Activated naive CD4-positive, alpha-beta T cell treated with anti-CD3 and anti-CD28 coated beads, Interleukin-2, amount 50 U/mL, for 24 hours (primary cell): ENCODE measurements around the gene RAB31.

Experiments
- H3K27ac Mint-ChIP-seq: one replicate; pipeline ENCODE4 v1.8.0; 2021; ENCODE audit warnings: mild to moderate bottlenecking, mixed read lengths
- H3K27me3 Mint-ChIP-seq: one replicate; pipeline ENCODE4 v1.8.0; 2021; ENCODE audit warnings: mixed read lengths
- H3K36me3 Mint-ChIP-seq: one replicate; pipeline ENCODE4 v1.8.0; 2021; ENCODE audit warnings: mixed read lengths
- H3K4me1 Mint-ChIP-seq: one replicate; pipeline ENCODE4 v1.8.0; 2021; ENCODE audit warnings: mixed read lengths
- H3K4me3 Mint-ChIP-seq: one replicate; pipeline ENCODE4 v1.8.0; 2021; ENCODE audit warnings: mild to moderate bottlenecking, mixed read lengths
- H3K9me3 Mint-ChIP-seq: one replicate; pipeline ENCODE4 v1.8.0; 2021; ENCODE audit warnings: mixed read lengths

The RAB31 gene

GRCh38 chr18:9791991-9792390 is 83.9 kb downstream of the RAB31 start:
- Mint-ChIP-seq H3K27me3 (peaks cover 12% of the 10 kb centered on the region), H3K27ac (no peak overlapping the region), H3K36me3 (no peaks in the 10 kb centered on the region), H3K4me1 (no peaks in the 10 kb centered on the region), H3K4me3 (no peak overlapping the region), H3K9me3 (no peaks in the 10 kb centered on the region)

GRCh38 chr18:9792565-9793245 is 84.6 kb downstream of the RAB31 start:
- no peaks in the 10 kb centered on the region for H3K4me1 Mint-ChIP-seq
- no peaks in the 10 kb centered on the region for H3K36me3 Mint-ChIP-seq
- H3K27ac Mint-ChIP-seq, result no peak overlapping the region
- H3K4me3 Mint-ChIP-seq, result no peak overlapping the region
- no peaks in the 10 kb centered on the region for H3K9me3 Mint-ChIP-seq
- peaks cover 12% of the 10 kb centered on the region for H3K27me3 Mint-ChIP-seq

GRCh38 chr18:9796011-9796410 is 87.9 kb downstream of the RAB31 start:
- Mint-ChIP-seq H3K36me3 (no peaks in the 10 kb centered on the region), H3K4me1 (no peaks in the 10 kb centered on the region), H3K9me3 (no peaks in the 10 kb centered on the region)

GRCh38 chr18:9796935-9797549 is 88.9 kb downstream of the RAB31 start:
- no peaks in the 10 kb centered on the region for H3K4me1 Mint-ChIP-seq
- H3K27me3 Mint-ChIP-seq, result peaks cover 5% of the 10 kb centered on the region
- no peak overlapping the region for H3K27ac Mint-ChIP-seq
- H3K9me3 Mint-ChIP-seq, result no peaks in the 10 kb centered on the region
- no peaks in the 10 kb centered on the region for H3K36me3 Mint-ChIP-seq
- H3K4me3 Mint-ChIP-seq, result no peak overlapping the region

More at GRCh38 chr18:9796011-9796410, 87.9 kb downstream of the RAB31 start:
- Mint-ChIP-seq H3K27me3 (peaks cover 7% of the 10 kb centered on the region), H3K4me3 (no peak overlapping the region), H3K27ac (no peak overlapping the region)

GRCh38 chr18:9802175-9803062 is 94.3 kb downstream of the RAB31 start:
- Mint-ChIP-seq H3K27me3 (peaks cover 2% of the 10 kb centered on the region), H3K4me1 (no peaks in the 10 kb centered on the region), H3K36me3 (no peaks in the 10 kb centered on the region), H3K9me3 (no peaks in the 10 kb centered on the region), H3K27ac (no peak overlapping the region), H3K4me3 (no peak overlapping the region)

- no peaks in the 10 kb centered on the region for H3K9me3 Mint-ChIP-seq
- H3K27ac Mint-ChIP-seq, result no peak overlapping the region
- H3K4me1 Mint-ChIP-seq, result no peaks in the 10 kb centered on the region
- H3K36me3 Mint-ChIP-seq, result no peaks in the 10 kb centered on the region
- no peak overlapping the region for H3K4me3 Mint-ChIP-seq
- peaks cover 2% of the 10 kb centered on the region for H3K27me3 Mint-ChIP-seq
Measured at GRCh38 chr18:9803063-9803697, 95.1 kb downstream of the RAB31 start.

GRCh38 chr18:9803698-9804516 is 95.8 kb downstream of the RAB31 start:
- Mint-ChIP-seq H3K4me3 (no peak overlapping the region), H3K27me3 (peaks cover 2% of the 10 kb centered on the region), H3K4me1 (no peaks in the 10 kb centered on the region), H3K36me3 (no peaks in the 10 kb centered on the region), H3K27ac (no peak overlapping the region), H3K9me3 (no peaks in the 10 kb centered on the region)

GRCh38 chr18:9804517-9805104 is 96.5 kb downstream of the RAB31 start:
- no peaks in the 10 kb centered on the region for H3K9me3 Mint-ChIP-seq
- no peak overlapping the region for H3K4me3 Mint-ChIP-seq
- no peak overlapping the region for H3K27ac Mint-ChIP-seq
- no peaks in the 10 kb centered on the region for H3K36me3 Mint-ChIP-seq
- peaks cover 2% of the 10 kb centered on the region for H3K27me3 Mint-ChIP-seq
- H3K4me1 Mint-ChIP-seq, result no peaks in the 10 kb centered on the region

GRCh38 chr18:9806905-9807304 is 98.8 kb downstream of the RAB31 start:
- Mint-ChIP-seq H3K9me3 (no peaks in the 10 kb centered on the region), H3K27ac (no peak overlapping the region), H3K4me1 (no peaks in the 10 kb centered on the region), H3K27me3 (peaks cover 2% of the 10 kb centered on the region), H3K36me3 (no peaks in the 10 kb centered on the region), H3K4me3 (no peak overlapping the region)

- Mint-ChIP-seq H3K27me3 (peaks cover 6% of the 10 kb centered on the region), H3K4me3 (no peak overlapping the region), H3K27ac (no peak overlapping the region), H3K36me3 (no peaks in the 10 kb centered on the region), H3K9me3 (no peaks in the 10 kb centered on the region), H3K4me1 (no peaks in the 10 kb centered on the region)
Measured at GRCh38 chr18:9808295-9809241, 100.5 kb downstream of the RAB31 start.

GRCh38 chr18:9809697-9810096 is 101.6 kb downstream of the RAB31 start:
- peaks cover 6% of the 10 kb centered on the region for H3K27me3 Mint-ChIP-seq
- no peak overlapping the region for H3K4me3 Mint-ChIP-seq
- H3K9me3 Mint-ChIP-seq, result no peaks in the 10 kb centered on the region
- no peaks in the 10 kb centered on the region for H3K4me1 Mint-ChIP-seq
- no peaks in the 10 kb centered on the region for H3K36me3 Mint-ChIP-seq
- no peak overlapping the region for H3K27ac Mint-ChIP-seq

- Mint-ChIP-seq H3K27me3 (peaks cover 6% of the 10 kb centered on the region), H3K9me3 (no peaks in the 10 kb centered on the region), H3K4me1 (no peaks in the 10 kb centered on the region), H3K4me3 (no peak overlapping the region), H3K27ac (no peak overlapping the region), H3K36me3 (no peaks in the 10 kb centered on the region)
Measured at GRCh38 chr18:9810299-9810698, 102.2 kb downstream of the RAB31 start.

GRCh38 chr18:9810994-9811705 is 103.0 kb downstream of the RAB31 start:
- H3K27ac Mint-ChIP-seq, result no peak overlapping the region
- H3K36me3 Mint-ChIP-seq, result no peaks in the 10 kb centered on the region
- H3K9me3 Mint-ChIP-seq, result no peaks in the 10 kb centered on the region
- no peaks in the 10 kb centered on the region for H3K4me1 Mint-ChIP-seq
- H3K4me3 Mint-ChIP-seq, result no peak overlapping the region
- peaks cover 8% of the 10 kb centered on the region for H3K27me3 Mint-ChIP-seq
